H9 (cell line): ENCODE data around the gene TMED5. TPM values are rescaled to one million over a fixed set of nuclear protein-coding genes. Genes with fewer than 3 reads are reported as not detected.

Source experiments
- DNase-seq: peaks from one replicate; pipeline ENCODE4 v3.0.0-alpha.2; 2017
- H2AFZ ChIP-seq: one replicate; pipeline ENCODE4 v1.6.1; 2013; ENCODE audit warnings: mild to moderate bottlenecking, low read length, control low read depth, moderate library complexity
- H2AK5ac ChIP-seq: 2 replicates; pipeline ENCODE4 v1.6.1; 2013; ENCODE audit warnings: low read length, control low read depth, mixed read lengths; ENCODE audit not compliant: insufficient read length
- H2BK120ac ChIP-seq: one replicate; pipeline ENCODE4 v1.6.1; 2013; ENCODE audit warnings: low read depth, mild to moderate bottlenecking, low read length, control low read depth, inconsistent platforms; ENCODE audit not compliant: poor library complexity, severe bottlenecking
- H2BK12ac ChIP-seq: 2 replicates; pipeline ENCODE4 v1.6.1; 2013; ENCODE audit warnings: low read length, control low read depth, mixed read lengths, low read depth; ENCODE audit not compliant: insufficient read length
- H2BK15ac ChIP-seq: 2 replicates; pipeline ENCODE4 v1.6.1; 2013; ENCODE audit warnings: low read depth, low read length, control low read depth
- H2BK20ac ChIP-seq: one replicate; pipeline ENCODE4 v1.6.1; 2013; ENCODE audit warnings: low read depth, mild to moderate bottlenecking, low read length, control low read depth, inconsistent platforms; ENCODE audit not compliant: poor library complexity, severe bottlenecking
- H2BK5ac ChIP-seq: 2 replicates; pipeline ENCODE4 v1.6.1; 2013; ENCODE audit warnings: low read length, control low read depth, mixed read lengths; ENCODE audit not compliant: insufficient read length
- H3K14ac ChIP-seq: 2 replicates; pipeline ENCODE4 v1.6.1; 2013; ENCODE audit warnings: low read length, control low read depth; ENCODE audit not compliant: insufficient read depth
- H3K18ac ChIP-seq: 2 replicates; pipeline ENCODE4 v1.6.1; 2013; ENCODE audit warnings: low read depth, mild to moderate bottlenecking, mixed read lengths, low read length, control low read depth; ENCODE audit not compliant: insufficient read length
- H3K23ac ChIP-seq: 2 replicates; pipeline ENCODE4 v1.6.1; 2013; ENCODE audit warnings: low read length, control low read depth, mixed read lengths, low read depth; ENCODE audit not compliant: insufficient read length
- H3K23me2 ChIP-seq: 2 replicates; pipeline ENCODE4 v1.6.1; 2013; ENCODE audit warnings: low read depth, mild to moderate bottlenecking, mixed read lengths, low read length, control low read depth; ENCODE audit not compliant: insufficient read length, poor library complexity, severe bottlenecking
- H3K27ac ChIP-seq: 2 replicates; pipeline ENCODE4 v1.5.1; 2013; ENCODE audit warnings: low read length, control low read depth, mixed read lengths, low read depth; ENCODE audit not compliant: insufficient read length
- H3K27me3 ChIP-seq: 2 replicates; pipeline ENCODE4 v1.6.1; 2013; ENCODE audit warnings: low read length, control low read depth, inconsistent platforms; ENCODE audit not compliant: insufficient read depth
- H3K4ac ChIP-seq: 2 replicates; pipeline ENCODE4 v1.6.1; 2013; ENCODE audit warnings: low read depth, mild to moderate bottlenecking, control low read depth, inconsistent platforms, low read length, moderate library complexity
- H3K4me1 ChIP-seq: 2 replicates; pipeline ENCODE4 v1.6.1; 2013; ENCODE audit warnings: low read length, control low read depth, inconsistent platforms; ENCODE audit not compliant: insufficient read depth
- H3K4me2 ChIP-seq: 2 replicates; pipeline ENCODE4 v1.6.1; 2013; ENCODE audit warnings: low read length, control low read depth, mixed read lengths; ENCODE audit not compliant: insufficient read length, insufficient read depth
- H3K56ac ChIP-seq: 2 replicates; pipeline ENCODE4 v1.6.1; 2013; ENCODE audit warnings: low read depth, mild to moderate bottlenecking, mixed read lengths, low read length, control low read depth; ENCODE audit not compliant: insufficient read length
- H3K79me1 ChIP-seq: 2 replicates; pipeline ENCODE4 v1.6.1; 2013; ENCODE audit warnings: low read depth, mild to moderate bottlenecking, moderate library complexity, low read length, control low read depth, inconsistent platforms; ENCODE audit not compliant: insufficient read depth, poor library complexity, severe bottlenecking
- H3K79me2 ChIP-seq: 2 replicates; pipeline ENCODE4 v1.6.1; 2013; ENCODE audit warnings: low read length, control low read depth, inconsistent platforms; ENCODE audit not compliant: insufficient read depth
- H3K9ac ChIP-seq: 2 replicates; pipeline ENCODE4 v1.6.1; 2013; ENCODE audit warnings: low read length, control low read depth, mixed read lengths; ENCODE audit not compliant: insufficient read length; ENCODE audit errors: extremely low read depth
- H3K9me3 ChIP-seq: one replicate; pipeline ENCODE4 v1.6.1; 2013; ENCODE audit warnings: low read depth, low read length, inconsistent platforms; ENCODE audit not compliant: control insufficient read depth
- H3T11ph ChIP-seq: one replicate; pipeline ENCODE4 v1.6.1; 2013; ENCODE audit warnings: mild to moderate bottlenecking, low read length, control low read depth, inconsistent platforms
- H4K20me1 ChIP-seq: one replicate; pipeline ENCODE4 v1.6.1; 2013; ENCODE audit not compliant: control insufficient read depth, insufficient read length, insufficient read depth
- H4K5ac ChIP-seq: 2 replicates; pipeline ENCODE4 v1.6.1; 2013; ENCODE audit warnings: low read depth, mild to moderate bottlenecking, mixed read lengths, low read length, control low read depth; ENCODE audit not compliant: insufficient read length
- H4K8ac ChIP-seq: replicated peaks from 2 replicates; pipeline ENCODE4 v1.6.1; 2013; ENCODE audit warnings: low read length, control low read depth, mixed read lengths, low read depth; ENCODE audit not compliant: insufficient read length
- H4K91ac ChIP-seq: 2 replicates; pipeline ENCODE4 v1.6.1; 2013; ENCODE audit warnings: low read depth, mild to moderate bottlenecking, moderate library complexity, mixed read lengths, low read length, control low read depth; ENCODE audit not compliant: insufficient read length
- H3K27ac Mint-ChIP-seq, 3 experiments: 2 replicates in 2 of 3; 3 replicates in 1 of 3; pipeline ENCODE4 v1.8.0; 2020 to 2021; ENCODE audit warnings: mixed read lengths in 3 of 3, mild to moderate bottlenecking in 1 of 3, moderate library complexity in 1 of 3
- H3K27me3 Mint-ChIP-seq: 2 replicates; pipeline ENCODE4 v1.8.0; 2021; ENCODE audit warnings: low read depth, mild to moderate bottlenecking, moderate library complexity, mixed read lengths
- H3K36me3 Mint-ChIP-seq, 3 experiments: 2 replicates in 2 of 3; 3 replicates in 1 of 3; pipeline ENCODE4 v1.8.0; 2020 to 2021; ENCODE audit warnings: low read depth in 3 of 3, mixed read lengths in 3 of 3; ENCODE audit not compliant: insufficient read depth in 1 of 3
- H3K4me1 Mint-ChIP-seq, 2 experiments: 2 replicates each; pipeline ENCODE4 v1.8.0; 2020; ENCODE audit warnings: mixed read lengths in 2 of 2
- H3K4me3 Mint-ChIP-seq, 2 experiments: 2 replicates in 1 of 2; 3 replicates in 1 of 2; pipeline ENCODE4 v1.8.0; 2020 to 2021; ENCODE audit warnings: mild to moderate bottlenecking in 2 of 2, mixed read lengths in 2 of 2, moderate library complexity in 1 of 2
- H3K9me3 Mint-ChIP-seq, 2 experiments: 2 replicates in 1 of 2; 3 replicates in 1 of 2; pipeline ENCODE4 v1.8.0; 2020; ENCODE audit warnings: mild to moderate bottlenecking in 2 of 2, mixed read lengths in 2 of 2, moderate library complexity in 1 of 2
- total RNA-seq: library from RNA; stranded (reverse); gene quantifications from 2 replicates; pipeline ENCODE4 v1.2.1, GENCODE V29; 2021
- TF ChIP-seq, protein P1 (sequence below): fragments of 200-600 bp; sonication (generic); conservative IDR thresholded peaks from 3 replicates; pipeline ENCODE4 v1.8.0; 2021; ENCODE audit warnings: antibody characterized with exemption, mild to moderate bottlenecking

The TMED5 gene
- total RNA-seq, 1 experiment from 2014 or later = 35.0 TPM

DNA sequence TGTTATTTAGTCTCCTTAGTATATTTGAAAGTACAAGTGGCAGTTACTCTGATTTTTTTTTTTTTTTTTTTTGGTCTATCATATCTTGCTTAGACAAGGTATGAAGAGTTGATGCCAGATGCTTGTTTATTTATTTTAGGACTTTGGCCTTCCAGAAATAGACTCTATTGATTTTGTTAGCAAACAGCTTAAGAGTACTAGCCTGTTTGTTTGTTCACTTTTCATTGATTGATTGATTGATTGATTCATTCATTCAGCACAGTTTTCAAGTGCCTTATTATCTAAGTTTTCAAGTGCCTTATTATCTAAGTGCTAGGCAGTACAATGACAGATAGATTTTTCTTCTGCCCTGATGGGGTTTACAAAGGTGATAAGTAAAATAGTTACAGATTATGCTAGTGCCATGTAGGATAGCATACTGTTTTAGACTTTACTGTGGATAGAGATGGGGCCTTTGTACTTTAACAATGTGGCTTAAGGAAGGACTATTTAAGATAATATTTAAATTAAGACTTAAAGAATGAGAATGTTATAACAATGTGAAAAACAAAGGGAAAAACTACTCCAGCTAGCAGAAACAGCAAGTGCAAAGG, 50.6 kb downstream of the TMED5 start:
- no peak overlapping the region for H3K18ac ChIP-seq
- H3K9ac ChIP-seq = no peak overlapping the region
- no peak overlapping the region for H2BK20ac ChIP-seq
- 0 out of 2 replicates have a peak, but pooled peaks cover 2% of the 10 kb centered on the region for H3K79me2 ChIP-seq
- no peak overlapping the region for H3K27ac ChIP-seq
- H3K27me3 Mint-ChIP-seq = no peaks in the 10 kb centered on the region
- H4K20me1 ChIP-seq = no peaks in the 10 kb centered on the region
- no peak overlapping the region for H3T11ph ChIP-seq
- no peak overlapping the region for H2BK15ac ChIP-seq
- H2AFZ ChIP-seq = no peak overlapping the region
- no peak overlapping the region for H4K8ac ChIP-seq
- no peak overlapping the region for H2AK5ac ChIP-seq
- H3K23ac ChIP-seq = no peak overlapping the region
- no peaks in the 10 kb centered on the region for H3K27me3 ChIP-seq
- no peak overlapping the region for H3K14ac ChIP-seq
- H3K9me3 Mint-ChIP-seq = no peaks in the 10 kb centered on the region
- DNase-seq = no peak
- H3K4me3 Mint-ChIP-seq = no peak overlapping the region
- no peak overlapping the region for H3K56ac ChIP-seq
- H3K27ac Mint-ChIP-seq = no peak overlapping the region
- no peak overlapping the region for H3K4ac ChIP-seq
- no peaks in the 10 kb centered on the region for H3K23me2 ChIP-seq
- no peaks in the 10 kb centered on the region for H3K9me3 ChIP-seq
- no peak overlapping the region for H2BK12ac ChIP-seq
- no peak overlapping the region for H2BK5ac ChIP-seq
- no peaks in the 10 kb centered on the region; the same call in 1 of the 2 replicates for H3K4me1 ChIP-seq
- no peak overlapping the region for H4K91ac ChIP-seq
- peaks cover 17 to 18% of the 10 kb centered on the region in 2 experiments for H3K4me1 Mint-ChIP-seq
- no peak overlapping the region for H3K4me2 ChIP-seq
- H3K79me1 ChIP-seq = peaks cover 4% of the 10 kb centered on the region
- no peak overlapping the region for H4K5ac ChIP-seq
- H2BK120ac ChIP-seq = no peak overlapping the region
- H3K36me3 Mint-ChIP-seq = peaks cover 10 to 31% (median 25%) of the 10 kb centered on the region in 3 experiments; a peak in 6 of 7 replicates
- TF ChIP-seq, protein P1, sequence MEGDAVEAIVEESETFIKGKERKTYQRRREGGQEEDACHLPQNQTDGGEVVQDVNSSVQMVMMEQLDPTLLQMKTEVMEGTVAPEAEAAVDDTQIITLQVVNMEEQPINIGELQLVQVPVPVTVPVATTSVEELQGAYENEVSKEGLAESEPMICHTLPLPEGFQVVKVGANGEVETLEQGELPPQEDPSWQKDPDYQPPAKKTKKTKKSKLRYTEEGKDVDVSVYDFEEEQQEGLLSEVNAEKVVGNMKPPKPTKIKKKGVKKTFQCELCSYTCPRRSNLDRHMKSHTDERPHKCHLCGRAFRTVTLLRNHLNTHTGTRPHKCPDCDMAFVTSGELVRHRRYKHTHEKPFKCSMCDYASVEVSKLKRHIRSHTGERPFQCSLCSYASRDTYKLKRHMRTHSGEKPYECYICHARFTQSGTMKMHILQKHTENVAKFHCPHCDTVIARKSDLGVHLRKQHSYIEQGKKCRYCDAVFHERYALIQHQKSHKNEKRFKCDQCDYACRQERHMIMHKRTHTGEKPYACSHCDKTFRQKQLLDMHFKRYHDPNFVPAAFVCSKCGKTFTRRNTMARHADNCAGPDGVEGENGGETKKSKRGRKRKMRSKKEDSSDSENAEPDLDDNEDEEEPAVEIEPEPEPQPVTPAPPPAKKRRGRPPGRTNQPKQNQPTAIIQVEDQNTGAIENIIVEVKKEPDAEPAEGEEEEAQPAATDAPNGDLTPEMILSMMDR = no peak
